Keratinocyte (primary cell): ENCODE measurements around the gene EZH2.

Experiments
- EZH2 ChIP-seq: IDR thresholded peaks from one replicate; pipeline ENCODE4 v1.6.1; 2012; ENCODE audit warnings: inconsistent platforms, mild to moderate bottlenecking, low read length, moderate library complexity
- TF ChIP-seq, protein P1 (sequence below), 3 experiments: IDR thresholded peaks in 1 of 3; conservative IDR thresholded peaks in 1 of 3; optimal IDR thresholded peaks in 1 of 3; 2 replicates in 2 of 3; 3 replicates in 1 of 3; pipeline versions ENCODE3 to v1.5.1; 2011; ENCODE audit warnings: low read length in 3 of 3, mild to moderate bottlenecking in 3 of 3, moderate library complexity in 2 of 3, control low read depth in 1 of 3, inconsistent platforms in 1 of 3; ENCODE audit not compliant: insufficient read depth in 2 of 3; ENCODE audit errors: extremely low read depth in 1 of 3

- TF ChIP-seq, protein P1, sequence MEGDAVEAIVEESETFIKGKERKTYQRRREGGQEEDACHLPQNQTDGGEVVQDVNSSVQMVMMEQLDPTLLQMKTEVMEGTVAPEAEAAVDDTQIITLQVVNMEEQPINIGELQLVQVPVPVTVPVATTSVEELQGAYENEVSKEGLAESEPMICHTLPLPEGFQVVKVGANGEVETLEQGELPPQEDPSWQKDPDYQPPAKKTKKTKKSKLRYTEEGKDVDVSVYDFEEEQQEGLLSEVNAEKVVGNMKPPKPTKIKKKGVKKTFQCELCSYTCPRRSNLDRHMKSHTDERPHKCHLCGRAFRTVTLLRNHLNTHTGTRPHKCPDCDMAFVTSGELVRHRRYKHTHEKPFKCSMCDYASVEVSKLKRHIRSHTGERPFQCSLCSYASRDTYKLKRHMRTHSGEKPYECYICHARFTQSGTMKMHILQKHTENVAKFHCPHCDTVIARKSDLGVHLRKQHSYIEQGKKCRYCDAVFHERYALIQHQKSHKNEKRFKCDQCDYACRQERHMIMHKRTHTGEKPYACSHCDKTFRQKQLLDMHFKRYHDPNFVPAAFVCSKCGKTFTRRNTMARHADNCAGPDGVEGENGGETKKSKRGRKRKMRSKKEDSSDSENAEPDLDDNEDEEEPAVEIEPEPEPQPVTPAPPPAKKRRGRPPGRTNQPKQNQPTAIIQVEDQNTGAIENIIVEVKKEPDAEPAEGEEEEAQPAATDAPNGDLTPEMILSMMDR (optimal IDR thresholded peaks at IDR 0.05 in 1 of 3, IDR thresholded peaks at IDR 0.05 in 1 of 3, conservative IDR thresholded peaks at IDR 0.05 in 1 of 3; ENCODE audit: extremely low read depth in 1 of 3, insufficient read depth in 2 of 3, low read length in 3 of 3), result no peak
- TF ChIP-seq EZH2, result no peak
These were observed 15.8 kb downstream of the EZH2 start for GRCh38 chr7:148868378-148868674.
